K562 (cell line): ENCODE results near the gene MAP3K7. TPM values are rescaled to one million over a fixed set of nuclear protein-coding genes. Genes with fewer than 3 reads are reported as not detected.
A peak's percentile ranks its signal among the peaks of the same experiment; 100 is the strongest.

ENCODE experiments used
- ARNT ChIP-seq, 2 experiments: fragments of 450-650 bp; IDR thresholded peaks; 2 replicates each; pipeline ENCODE4 v1.6.1; 2016; ENCODE audit warnings: mild to moderate bottlenecking in 1 of 2
- ATF1 ChIP-seq, 2 experiments: fragments of 450-650 bp in 1 of 2; IDR thresholded peaks; 2 replicates each; pipeline ENCODE4 v1.6.1; 2016; ENCODE audit warnings: missing compliant biosample characterization in 1 of 2, missing genetic modification characterization in 1 of 2
- BMI1 ChIP-seq: fragments of 150-350 bp; IDR thresholded peaks from 2 replicates; pipeline ENCODE4 v1.6.1; 2014; ENCODE audit warnings: low read length
- LARP7 ChIP-seq: fragments of 450-650 bp; IDR thresholded peaks from 2 replicates; pipeline ENCODE4 v1.6.1; 2016
- MAFK ChIP-seq: IDR thresholded peaks from 2 replicates; pipeline ENCODE4 v1.6.1; 2011; ENCODE audit warnings: low read length, improper control_type of control experiment
- SMARCC2 ChIP-seq: fragments of 450-650 bp; IDR thresholded peaks from 2 replicates; pipeline ENCODE4 v1.6.1; 2017; ENCODE audit warnings: antibody characterized with exemption, moderate library complexity, mild to moderate bottlenecking, low read depth
- SNRNP70 ChIP-seq: fragments of 200-400 bp; formaldehyde crosslinking; optimal IDR thresholded peaks from 2 replicates; pipeline ENCODE3; 2017; ENCODE audit warnings: low read depth, low read length
- XRCC3 ChIP-seq: fragments of 450-650 bp; IDR thresholded peaks from 2 replicates; pipeline ENCODE4 v1.6.1; 2017; ENCODE audit warnings: mild to moderate bottlenecking, moderate library complexity
- ZNF318 ChIP-seq, 2 experiments: fragments of 450-650 bp; IDR thresholded peaks; 2 replicates each; pipeline ENCODE4 v1.6.1; 2016; ENCODE audit warnings: mild to moderate bottlenecking in 2 of 2, borderline replicate concordance in 1 of 2, low read depth in 1 of 2, moderate library complexity in 1 of 2
- ZNF354B ChIP-seq: fragments of 250-450 bp; sonication (Bioruptor Pico); IDR thresholded peaks from 2 replicates; pipeline ENCODE4 v1.4.0; 2020
- ZNF592 ChIP-seq: fragments of 450-650 bp; IDR thresholded peaks from 2 replicates; pipeline ENCODE4 v1.6.1; 2017; ENCODE audit warnings: antibody characterized with exemption, mild to moderate bottlenecking
- polyA plus RNA-seq, 8 experiments: library from polyadenylated mRNA; depleted of rRNA in 4 of 8; stranded (reverse) in 5 of 8; unstranded in 3 of 8; fragments of >200 nt; fragmentation: Nextera tagmentation in 2 of 8; fragmentation: Illumina TruSeq in 1 of 8; extraction: Ambion mirVana in 2 of 8; extraction: Trizol in 1 of 8; gene quantifications; 2 replicates each; pipeline versions ENCODE4 v1.2.1 to v1.2.3, GENCODE V29; 2011 to 2014; ENCODE audit warnings: inconsistent platforms in 1 of 8, missing spikeins in 1 of 8
- total RNA-seq, 7 experiments: library from RNA; depleted of rRNA in 6 of 7; stranded (reverse); fragments of >200 nt in 6 of 7; fragmentation: Illumina TruSeq in 2 of 7; extraction: Trizol in 2 of 7; gene quantifications; 2 replicates each; pipeline versions ENCODE4 v1.2.1 to v1.2.3, GENCODE V29; 2011 to 2021; ENCODE audit warnings: low replicate concordance in 1 of 7
- TF ChIP-seq, protein P1 (sequence below): IDR thresholded peaks from 2 replicates; pipeline ENCODE4 v1.6.1; 2011; ENCODE audit not compliant: insufficient read length; ENCODE audit errors: extremely low read depth

The MAP3K7 gene
- total and polyA plus RNA-seq, 9 of the 15 experiments (the other 6 are each of a cell fraction or from before 2014, with no cell fraction given), result 13.4 to 60.9 (median 34.8) TPM

GRCh38 chr6:90530882-90531281, 56.0 kb downstream of the MAP3K7 start (continued):
- 0 out of 2 replicates have a peak, but pooled peaks have one; percentile 30 for TF ChIP-seq ZNF592
- no peak for TF ChIP-seq BMI1
- TF ChIP-seq, protein P1, sequence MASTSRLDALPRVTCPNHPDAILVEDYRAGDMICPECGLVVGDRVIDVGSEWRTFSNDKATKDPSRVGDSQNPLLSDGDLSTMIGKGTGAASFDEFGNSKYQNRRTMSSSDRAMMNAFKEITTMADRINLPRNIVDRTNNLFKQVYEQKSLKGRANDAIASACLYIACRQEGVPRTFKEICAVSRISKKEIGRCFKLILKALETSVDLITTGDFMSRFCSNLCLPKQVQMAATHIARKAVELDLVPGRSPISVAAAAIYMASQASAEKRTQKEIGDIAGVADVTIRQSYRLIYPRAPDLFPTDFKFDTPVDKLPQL, result no peak
- no peak for TF ChIP-seq ARNT (IDR thresholded peaks at IDR 0.05)
- no peak for TF ChIP-seq ZNF318 (IDR thresholded peaks at IDR 0.05; ENCODE audit: borderline replicate concordance in 1 of 2, low read depth in 1 of 2)
- peak; percentile 64; the same call in 1 of the 2 replicates for TF ChIP-seq SMARCC2
- TF ChIP-seq SNRNP70, result no peak
- TF ChIP-seq XRCC3, result no peak
- no peak for TF ChIP-seq LARP7
- TF ChIP-seq ATF1 (CRISPR knock-in tag; IDR thresholded peaks at IDR 0.05), result no peak
- no peak for TF ChIP-seq ATF1 (tag; IDR thresholded peaks at IDR 0.05)
- no peak for TF ChIP-seq ZNF354B (CRISPR knock-in tag)
- TF ChIP-seq MAFK, result peak; percentile 79
- TF ChIP-seq, all 486 proteins: peak for 20
